ENCODE measurements around the gene EML6.

EML6 gene

GRCh38 chr2:54879598-54880332 is 156.3 kb downstream of the EML6 start:
- no peak for DNase-seq (ENCODE audit: low read depth in 2 of 2)

- DNase-seq (ENCODE audit: low read depth in 2 of 2) = no peak
Measured at GRCh38 chr2:54880428-54880827, 157.0 kb downstream of the EML6 start.

GRCh38 chr2:54881759-54882158 is 158.3 kb downstream of the EML6 start:
- DNase-seq (ENCODE audit: low read depth in 2 of 2) = no peak

- no peak for DNase-seq (ENCODE audit: low read depth in 2 of 2)
Measured at GRCh38 chr2:54885891-54886290, 162.4 kb downstream of the EML6 start.

- no peak for DNase-seq (ENCODE audit: low read depth in 2 of 2)
Measured at GRCh38 chr2:54887850-54888545, 164.5 kb downstream of the EML6 start.

GRCh38 chr2:54889053-54889452 is 165.6 kb downstream of the EML6 start:
- no peak for DNase-seq (ENCODE audit: low read depth in 2 of 2)

- no peak for DNase-seq (ENCODE audit: low read depth in 2 of 2)
Measured at GRCh38 chr2:54891909-54892308, 168.4 kb downstream of the EML6 start.

- no peak for DNase-seq (ENCODE audit: low read depth in 2 of 2)
Measured at GRCh38 chr2:54894467-54894866, 171.0 kb downstream of the EML6 start.

GRCh38 chr2:54895730-54896129 is 172.3 kb downstream of the EML6 start:
- DNase-seq (ENCODE audit: low read depth in 2 of 2) = no peak

GRCh38 chr2:54897420-54898310 is 174.2 kb downstream of the EML6 start:
- no peak for DNase-seq (ENCODE audit: low read depth in 2 of 2)

- no peak for DNase-seq (ENCODE audit: low read depth in 2 of 2)
Measured at GRCh38 chr2:54898456-54899226, 175.2 kb downstream of the EML6 start.

- DNase-seq (ENCODE audit: low read depth in 2 of 2) = no peak
Measured at GRCh38 chr2:54899576-54900200, 176.2 kb downstream of the EML6 start.

GRCh38 chr2:54901224-54901986 is 177.9 kb downstream of the EML6 start:
- no peak for DNase-seq (ENCODE audit: low read depth in 2 of 2)

- no peak for DNase-seq (ENCODE audit: low read depth in 2 of 2)
Measured at GRCh38 chr2:54902763-54903162, 179.3 kb downstream of the EML6 start.

GRCh38 chr2:54903736-54904554 is 180.5 kb downstream of the EML6 start:
- DNase-seq (ENCODE audit: low read depth in 2 of 2) = peak; percentile 15 to 49

- no peak for DNase-seq (ENCODE audit: low read depth in 2 of 2)
Measured at GRCh38 chr2:54904836-54905235, 181.4 kb downstream of the EML6 start.

- DNase-seq (ENCODE audit: low read depth in 2 of 2) = no peak
Measured at GRCh38 chr2:54906716-54907115, 183.3 kb downstream of the EML6 start.

GRCh38 chr2:54907663-54908062 is 184.2 kb downstream of the EML6 start:
- no peak for DNase-seq (ENCODE audit: low read depth in 2 of 2)

- DNase-seq (ENCODE audit: low read depth in 2 of 2) = no peak
Measured at GRCh38 chr2:54908591-54908990, 185.1 kb downstream of the EML6 start.

- DNase-seq (ENCODE audit: low read depth in 2 of 2) = no peak
Measured at GRCh38 chr2:54909001-54909400, 185.5 kb downstream of the EML6 start.
